GM12801 (cell line): Measurements from ENCODE around the gene ITGA1.

Source experiments
- CTCF ChIP-seq: IDR thresholded peaks from one replicate; pipeline ENCODE4 v1.5.1; 2011; ENCODE audit warnings: control low read depth; ENCODE audit not compliant: insufficient read length; ENCODE audit errors: extremely low read depth

ITGA1 gene

GRCh38 chr5:52773342-52773741 lies 14.4 kb upstream of the ITGA1 start:
- TF ChIP-seq CTCF: no peak

GRCh38 chr5:52774005-52774410 lies 13.7 kb upstream of the ITGA1 start:
- TF ChIP-seq CTCF: no peak

GRCh38 chr5:52776116-52776515 lies 11.6 kb upstream of the ITGA1 start:
- no peak for TF ChIP-seq CTCF

- no peak for TF ChIP-seq CTCF
Observed at GRCh38 chr5:52777186-52777585, 10.5 kb upstream of the ITGA1 start.

GRCh38 chr5:52778781-52779180 lies 8.9 kb upstream of the ITGA1 start:
- no peak for TF ChIP-seq CTCF

- no peak for TF ChIP-seq CTCF
Observed at GRCh38 chr5:52779213-52779612, 8.5 kb upstream of the ITGA1 start.

GRCh38 chr5:52783226-52783959 lies 4.3 kb upstream of the ITGA1 start:
- no peak for TF ChIP-seq CTCF

- no peak for TF ChIP-seq CTCF
Observed at GRCh38 chr5:52784737-52785136, 3.0 kb upstream of the ITGA1 start.
